NCI-H146 treated with DMSO at 0.1 percent for 48 hours (cell line): ENCODE results near the gene MYMK.

Experiments
- DNase-seq: peaks from one replicate; lab custom pipeline; 2025; ENCODE audit not compliant: unreplicated experiment; lab: John Stamatoyannopoulos, UW

MYMK gene

GRCh38 chr9:133488686-133489252 lies 36.0 kb downstream of the MYMK start:
- DNase-seq, result no peak

- no peak for DNase-seq
Measured at GRCh38 chr9:133487331-133487725, 37.4 kb downstream of the MYMK start.

- no peak for DNase-seq
Measured at GRCh38 chr9:133485531-133486260, 39.1 kb downstream of the MYMK start.

DNA sequence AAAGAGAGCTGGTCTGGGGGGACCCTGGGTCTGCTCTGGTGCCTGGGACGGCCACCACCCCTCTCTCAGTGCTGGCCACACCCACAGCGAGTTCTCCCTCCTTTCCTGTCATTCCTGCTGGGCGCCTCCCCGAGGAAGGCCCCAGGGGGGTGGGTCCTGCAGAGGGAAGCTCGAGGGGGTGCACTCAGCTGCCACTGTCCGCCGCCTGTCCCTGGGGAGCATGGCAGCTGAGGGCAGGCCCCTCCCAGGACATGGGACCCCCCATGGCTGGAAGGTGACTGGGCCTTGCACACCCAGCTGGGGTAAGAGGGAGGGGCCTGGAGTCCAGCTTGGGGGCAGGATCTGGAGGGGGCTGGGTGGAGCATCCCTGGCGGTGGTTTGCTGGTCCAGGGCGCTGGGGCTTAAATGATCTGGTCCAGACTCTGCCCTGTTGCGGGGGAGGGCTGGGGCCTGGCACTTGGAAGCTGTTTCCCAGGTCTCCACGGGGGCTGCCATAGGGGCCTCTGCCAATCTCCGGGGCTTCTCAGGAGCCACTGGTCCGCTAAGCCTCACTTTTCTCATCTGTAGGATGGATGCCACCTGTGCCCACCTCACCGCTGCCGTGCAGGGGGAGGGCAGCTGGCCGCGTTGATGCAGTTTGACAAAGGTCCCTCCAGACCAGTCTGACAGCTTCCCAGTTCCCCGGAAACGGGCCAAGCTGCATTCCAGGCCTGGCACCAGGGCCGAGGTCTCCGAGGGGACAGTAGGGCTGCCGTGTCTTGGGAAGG lies 39.9 kb downstream of the MYMK start:
- peak; percentile 0 for DNase-seq

DNA sequence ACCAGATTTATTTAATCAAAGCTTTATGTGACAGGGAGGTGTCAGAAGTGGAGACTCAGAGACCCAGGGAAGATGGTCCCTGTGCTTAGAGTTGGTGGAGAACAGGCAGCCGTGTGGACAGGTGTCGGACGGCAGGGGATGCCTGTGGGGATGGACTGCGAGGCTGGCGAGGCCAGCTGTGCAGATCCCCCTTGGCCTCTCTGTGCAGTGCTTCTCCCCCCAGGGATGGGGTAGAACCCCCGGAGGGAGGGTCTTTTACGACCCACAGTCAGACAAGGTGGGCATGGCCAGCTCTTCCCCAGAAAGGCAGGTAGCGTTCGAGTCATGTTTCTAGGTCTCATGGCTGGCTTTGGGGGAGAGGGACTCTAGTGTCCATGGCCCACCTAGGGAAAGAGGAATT lies 41.1 kb downstream of the MYMK start:
- no peak for DNase-seq

DNA sequence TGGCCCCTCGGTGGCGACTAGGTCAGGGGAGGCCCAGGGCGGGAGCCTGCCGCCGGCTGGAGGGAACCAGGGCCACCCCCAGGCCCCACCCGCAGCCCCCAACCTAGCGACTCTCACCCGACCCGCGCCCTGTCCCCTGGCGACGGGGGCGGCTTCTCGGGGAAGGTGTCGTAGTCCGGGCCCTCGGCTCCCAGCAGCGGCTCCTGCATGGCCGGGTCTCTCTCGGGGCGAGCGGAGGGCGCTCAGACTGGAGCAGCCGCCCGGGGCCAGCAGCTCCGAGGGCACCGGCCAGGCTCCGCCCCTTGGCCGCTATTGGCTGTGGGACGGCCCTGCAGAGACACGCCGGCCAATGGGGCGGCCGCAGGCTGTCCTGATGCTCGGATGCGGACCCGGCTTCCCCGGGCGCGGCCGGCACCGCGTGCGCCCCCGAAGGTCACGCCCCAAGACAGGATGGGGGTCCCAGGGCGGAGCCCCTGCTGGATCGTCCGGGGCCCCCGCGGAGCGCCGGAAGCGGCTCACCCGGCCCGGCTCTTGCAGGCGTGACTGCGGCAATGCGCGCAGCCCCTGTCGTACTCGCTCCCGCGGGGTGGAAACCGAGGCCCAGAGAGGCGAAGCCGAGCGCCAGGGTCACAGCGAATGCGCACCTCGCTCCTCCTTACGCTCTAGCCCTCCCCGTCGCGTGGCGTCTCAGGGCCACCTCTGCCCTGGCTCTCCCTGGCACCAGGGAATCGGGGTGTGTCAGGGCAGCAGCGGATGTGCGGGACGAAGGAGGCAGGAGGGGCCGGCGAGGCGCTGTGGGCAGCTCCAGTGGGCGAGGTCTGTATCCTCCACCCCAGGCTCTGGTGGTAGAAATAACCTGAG lies 45.7 kb downstream of the MYMK start, which contains the start of gene SLC2A6:
Gene SLC2A6, minus strand, starts transcription at position 249 of the 861 bp plus-strand sequence. Its CDS starts 40 bp downstream, at position 209.
- peak; percentile 64 for DNase-seq

- DNase-seq, result no peak
Measured at GRCh38 chr9:133477992-133478850, 46.5 kb downstream of the MYMK start.

- no peak for DNase-seq
Measured at GRCh38 chr9:133477461-133477860, 47.3 kb downstream of the MYMK start.

DNA sequence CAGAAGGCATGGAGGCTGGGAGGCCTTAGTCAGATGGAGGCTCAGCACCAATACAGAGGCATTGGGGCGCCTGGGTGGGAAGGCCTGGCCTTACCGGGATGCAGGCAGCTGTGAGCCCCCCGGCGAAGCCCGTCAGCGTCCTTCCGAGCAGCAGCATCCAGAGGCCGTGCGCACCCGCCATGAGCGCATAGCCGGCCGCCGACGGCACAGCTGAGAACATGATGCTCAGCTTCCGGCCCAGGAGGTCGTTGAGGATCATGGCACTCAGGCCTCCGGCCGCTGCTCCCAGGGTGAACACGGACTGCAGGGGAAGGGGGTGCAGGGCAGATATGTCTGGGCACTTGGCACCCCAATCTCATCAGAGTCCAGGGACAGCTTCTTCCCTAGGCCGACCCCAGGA lies 47.8 kb downstream of the MYMK start:
- DNase-seq, result no peak

DNA sequence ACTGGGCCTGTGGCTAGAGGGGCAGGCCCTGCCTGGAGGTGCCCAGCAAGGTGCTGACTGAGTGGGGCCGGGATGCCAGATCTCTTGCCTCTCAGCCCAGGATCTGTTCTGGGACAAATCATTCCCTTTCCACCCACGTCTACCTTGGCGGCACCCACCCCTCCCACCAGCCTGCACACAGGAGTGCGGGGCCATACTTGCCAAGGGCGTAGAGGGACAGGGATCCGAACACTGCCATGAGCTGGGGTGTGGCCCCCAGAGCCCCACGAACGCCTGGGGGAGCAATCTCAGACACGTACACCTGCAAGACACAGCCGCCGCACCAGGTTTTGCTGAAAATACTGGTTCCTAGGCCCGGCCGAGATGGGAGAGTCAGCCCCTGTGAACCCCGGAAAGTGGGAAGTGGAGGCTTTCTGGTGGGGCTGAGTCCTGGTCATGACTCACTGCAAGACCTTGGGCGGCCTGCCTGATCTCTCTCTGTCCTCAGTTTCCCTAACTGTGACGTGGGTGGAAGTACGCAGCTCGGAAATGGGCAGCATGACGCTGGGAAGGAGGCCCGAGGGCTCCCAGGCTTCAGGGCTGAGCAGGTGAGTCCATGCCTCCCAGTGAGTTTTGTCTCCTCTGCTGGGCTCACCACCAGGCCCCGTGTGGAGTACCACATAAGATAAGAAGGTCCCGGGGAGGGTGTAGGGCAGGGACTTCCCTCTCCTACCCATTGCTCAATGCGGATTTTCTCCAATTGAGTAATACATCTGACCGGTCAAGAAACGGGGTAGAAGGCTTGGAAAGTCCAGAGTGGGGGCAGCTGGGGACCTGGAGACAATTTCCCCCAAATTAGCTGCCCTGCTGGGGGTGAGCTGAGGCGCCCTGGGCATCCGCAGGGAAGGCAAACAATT lies 48.5 kb downstream of the MYMK start:
- DNase-seq, result no peak

DNA sequence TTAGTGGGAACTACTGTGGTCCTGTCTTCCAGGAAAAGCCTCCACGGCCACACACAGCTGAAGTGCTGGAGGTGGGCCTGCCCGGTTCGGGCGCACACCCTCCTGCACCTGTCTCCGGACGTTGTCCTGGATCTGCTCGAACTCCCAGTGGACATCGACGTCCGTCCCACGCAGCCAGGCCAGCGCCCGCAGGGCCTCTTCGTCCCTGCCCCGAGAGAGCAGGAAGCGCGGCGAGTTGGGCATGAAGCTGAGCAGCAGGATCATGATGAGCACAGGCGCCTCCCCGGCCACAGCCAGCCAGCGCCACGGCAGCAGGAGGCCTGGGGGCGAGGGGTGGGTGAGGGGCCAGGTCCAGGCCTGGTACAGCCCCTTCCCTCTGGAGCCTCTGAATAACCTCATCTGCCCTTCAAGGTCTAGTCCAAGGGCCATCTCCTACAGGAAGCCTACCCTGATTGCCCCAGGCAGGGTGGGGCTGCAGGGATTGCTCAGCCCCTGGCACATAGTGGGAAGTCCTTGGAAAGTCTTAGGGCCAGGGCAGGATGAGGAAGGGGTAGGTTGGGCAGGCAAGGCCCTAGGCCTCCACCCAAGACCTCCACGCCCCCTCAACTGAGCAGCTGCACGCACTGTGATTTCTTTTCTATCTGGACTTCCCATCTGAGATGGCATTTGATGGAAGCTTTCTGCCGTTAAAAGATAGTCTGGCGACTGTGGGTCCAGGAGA lies 49.3 kb downstream of the MYMK start:
- no peak for DNase-seq

- no peak for DNase-seq
Measured at GRCh38 chr9:133474853-133475252, 49.9 kb downstream of the MYMK start.

GRCh38 chr9:133474215-133474614 lies 50.5 kb downstream of the MYMK start:
- DNase-seq, result no peak

DNA sequence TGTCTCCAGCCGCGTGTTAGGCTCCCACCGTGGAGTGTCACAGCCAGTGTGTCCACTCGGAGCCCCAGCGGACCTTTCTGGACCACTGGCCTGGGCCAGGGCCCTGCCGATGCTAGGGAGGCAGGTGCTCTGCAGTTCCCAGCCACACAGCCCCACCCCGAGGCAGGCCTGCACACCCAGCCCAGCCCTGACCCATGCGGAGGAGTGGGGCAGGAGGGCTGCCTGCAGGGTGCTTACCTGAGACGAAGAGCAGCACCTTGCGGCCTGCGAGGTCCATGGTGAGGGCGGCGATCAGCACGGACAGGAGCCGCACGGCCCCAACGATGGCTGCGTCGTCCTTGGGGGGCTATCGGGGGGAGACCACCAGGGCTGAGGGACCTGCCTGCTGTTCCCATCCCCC lies 51.0 kb downstream of the MYMK start:
- no peak for DNase-seq

GRCh38 chr9:133472753-133473378 lies 51.9 kb downstream of the MYMK start:
- DNase-seq, result no peak

DNA sequence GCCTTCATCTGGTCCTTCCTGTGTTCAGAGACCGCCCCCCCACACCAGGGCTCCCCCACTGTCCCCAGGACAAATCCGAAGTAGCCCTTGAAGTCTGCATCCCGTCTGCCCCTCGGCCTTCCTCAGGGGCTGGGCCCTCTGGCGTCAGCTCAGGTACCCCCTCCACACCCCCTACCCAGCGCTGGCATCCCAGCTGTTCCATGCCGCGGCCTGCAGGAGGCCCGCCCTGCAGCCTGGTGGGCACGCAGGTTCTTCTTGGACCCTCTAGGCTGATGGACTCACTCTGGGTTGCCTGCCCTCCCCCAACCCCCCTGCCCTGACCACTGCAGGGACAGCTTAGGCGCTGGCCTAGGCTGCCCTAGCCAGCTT lies 52.5 kb downstream of the MYMK start:
- DNase-seq, result no peak

DNA sequence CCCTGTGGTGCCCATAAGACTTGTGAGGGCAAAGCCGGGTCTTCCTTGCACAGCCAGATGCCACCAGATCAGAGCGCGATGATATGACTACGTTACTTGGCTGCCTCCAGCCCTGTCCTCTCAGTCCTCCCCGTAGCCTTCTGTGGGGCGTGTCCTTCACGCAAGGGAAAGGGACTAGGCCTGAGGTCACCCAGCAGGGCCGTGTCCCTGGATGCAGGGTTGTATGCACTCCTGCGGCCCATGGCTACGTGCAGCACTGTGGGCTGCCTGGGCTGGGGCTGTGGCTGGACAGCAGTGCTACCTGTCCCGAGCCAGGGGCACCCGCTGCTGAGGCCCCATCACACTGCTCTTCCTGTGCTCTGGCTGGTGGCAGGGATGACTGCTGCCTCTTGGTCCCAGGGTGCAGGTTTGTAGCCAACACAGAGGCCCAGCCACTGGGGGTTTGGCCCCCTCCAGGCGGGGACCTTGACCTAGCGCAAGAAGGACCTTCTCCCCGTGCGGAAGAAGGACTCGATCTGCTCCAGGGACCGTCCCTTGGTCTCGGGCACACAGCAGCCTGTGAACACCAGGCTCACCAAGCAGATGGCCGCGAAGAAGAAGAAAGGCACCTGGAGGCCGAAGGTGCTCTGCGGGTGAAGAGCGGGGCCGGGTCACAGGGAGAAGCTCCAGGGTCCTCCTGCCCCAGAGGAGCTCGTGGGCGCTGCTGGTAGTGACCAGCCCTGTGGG lies 53.0 kb downstream of the MYMK start:
- DNase-seq, result no peak

DNA sequence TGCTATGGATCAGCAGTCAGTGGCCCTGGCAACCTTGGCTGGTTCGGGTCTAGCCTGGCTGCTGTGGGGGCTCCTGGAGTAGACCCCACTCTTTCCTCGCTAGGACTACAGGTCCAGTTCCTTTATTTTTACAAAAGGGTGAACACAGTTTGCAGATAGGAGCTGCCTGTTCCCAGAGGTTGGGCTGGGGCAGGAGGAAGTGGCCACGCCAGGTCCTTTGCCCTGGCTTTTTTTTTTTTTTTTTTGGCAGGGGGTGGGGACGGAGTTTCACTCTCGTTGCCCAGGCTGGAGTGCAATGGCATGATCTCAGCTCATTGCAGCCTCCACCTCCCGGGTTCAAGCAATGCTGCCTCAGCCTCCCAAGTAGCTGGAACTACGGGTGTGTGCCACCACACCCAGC lies 53.8 kb downstream of the MYMK start:
- DNase-seq, result no peak
